Measurements from ENCODE around the gene SBF2.

GRCh38 chr11:9950462-9950861, 343.6 kb downstream of the SBF2 start:
- TF ChIP-seq CTCF (conservative IDR thresholded peaks at IDR 0.05; ENCODE audit: low read depth, low read length) (no peak), EZH2phosphoT487 (IDR thresholded peaks at IDR 0.05; ENCODE audit: borderline replicate concordance, low read length) (no peak)
